Karpas-422 (cell line): ENCODE data around the gene CBX4. TPM values are rescaled to one million over a fixed set of nuclear protein-coding genes. Genes with fewer than 3 reads are reported as not detected.

Source experiments
- DNase-seq: peaks from one replicate; pipeline ENCODE4 v3.0.0-alpha.2; 2015
- H2AFZ ChIP-seq: fragments of 200-600 bp; sonication (generic); 2 replicates; pipeline ENCODE4 v1.6.1; 2014; ENCODE audit warnings: antibody characterized with exemption, low read length, mixed read lengths
- H3K27ac ChIP-seq: fragments of 200-600 bp; sonication (generic); 2 replicates; pipeline ENCODE4 v1.5.1; 2014; ENCODE audit warnings: mild to moderate bottlenecking, low read length, moderate library complexity
- H3K27me3 ChIP-seq: fragments of 200-600 bp; sonication (generic); 2 replicates; pipeline ENCODE4 v1.6.1; 2014; ENCODE audit warnings: low read length, mixed read lengths
- H3K36me3 ChIP-seq: fragments of 200-600 bp; sonication (generic); 2 replicates; pipeline ENCODE4 v1.6.1; 2014; ENCODE audit warnings: low read length, mixed read lengths; ENCODE audit not compliant: insufficient read depth
- H3K4me1 ChIP-seq: fragments of 200-600 bp; sonication (generic); 2 replicates; pipeline ENCODE4 v1.6.1; 2014; ENCODE audit warnings: mild to moderate bottlenecking, low read length, mixed read lengths
- H3K4me2 ChIP-seq: fragments of 200-600 bp; sonication (generic); 2 replicates; pipeline ENCODE4 v1.6.1; 2014; ENCODE audit warnings: low read length, low read depth, mild to moderate bottlenecking; ENCODE audit not compliant: poor library complexity, severe bottlenecking
- H3K4me3 ChIP-seq: fragments of 200-600 bp; sonication (generic); 2 replicates; pipeline ENCODE4 v1.5.1; 2014; ENCODE audit warnings: mild to moderate bottlenecking, antibody characterized with exemption, low read length, mixed read lengths
- H3K79me2 ChIP-seq: fragments of 200-600 bp; sonication (generic); 2 replicates; pipeline ENCODE4 v1.6.1; 2014; ENCODE audit warnings: mild to moderate bottlenecking, low read length, mixed read lengths
- H3K9ac ChIP-seq: fragments of 200-600 bp; sonication (generic); 2 replicates; pipeline ENCODE4 v1.6.0; 2014; ENCODE audit warnings: low read length
- H3K9me2 ChIP-seq: fragments of 200-600 bp; sonication (generic), shearing (Covaris generic); replicated peaks from 2 replicates; pipeline ENCODE4 v1.6.0; 2014; ENCODE audit warnings: mild to moderate bottlenecking, low read length, moderate library complexity; ENCODE audit not compliant: insufficient read depth
- H3K9me3 ChIP-seq: fragments of 300-700, 200-600 bp; sonication (generic); 2 replicates; pipeline ENCODE4 v1.6.1; 2014; ENCODE audit warnings: low read length, mixed read lengths
- H4K20me1 ChIP-seq: fragments of 200-600 bp; sonication (generic); 2 replicates; pipeline ENCODE4 v1.6.1; 2014; ENCODE audit warnings: mild to moderate bottlenecking, antibody characterized with exemption, low read length, low read depth; ENCODE audit not compliant: insufficient read depth
- total RNA-seq: library from RNA; depleted of rRNA; stranded (reverse); fragments of >200 nt; shearing (Covaris generic); gene quantifications from 2 replicates; pipeline ENCODE4 v1.2.3, GENCODE V29; 2014; ENCODE audit warnings: low replicate concordance; rRNA removed

CBX4 gene
- total RNA-seq, 1 experiment from 2014 or later, result 33.3 TPM

DNA sequence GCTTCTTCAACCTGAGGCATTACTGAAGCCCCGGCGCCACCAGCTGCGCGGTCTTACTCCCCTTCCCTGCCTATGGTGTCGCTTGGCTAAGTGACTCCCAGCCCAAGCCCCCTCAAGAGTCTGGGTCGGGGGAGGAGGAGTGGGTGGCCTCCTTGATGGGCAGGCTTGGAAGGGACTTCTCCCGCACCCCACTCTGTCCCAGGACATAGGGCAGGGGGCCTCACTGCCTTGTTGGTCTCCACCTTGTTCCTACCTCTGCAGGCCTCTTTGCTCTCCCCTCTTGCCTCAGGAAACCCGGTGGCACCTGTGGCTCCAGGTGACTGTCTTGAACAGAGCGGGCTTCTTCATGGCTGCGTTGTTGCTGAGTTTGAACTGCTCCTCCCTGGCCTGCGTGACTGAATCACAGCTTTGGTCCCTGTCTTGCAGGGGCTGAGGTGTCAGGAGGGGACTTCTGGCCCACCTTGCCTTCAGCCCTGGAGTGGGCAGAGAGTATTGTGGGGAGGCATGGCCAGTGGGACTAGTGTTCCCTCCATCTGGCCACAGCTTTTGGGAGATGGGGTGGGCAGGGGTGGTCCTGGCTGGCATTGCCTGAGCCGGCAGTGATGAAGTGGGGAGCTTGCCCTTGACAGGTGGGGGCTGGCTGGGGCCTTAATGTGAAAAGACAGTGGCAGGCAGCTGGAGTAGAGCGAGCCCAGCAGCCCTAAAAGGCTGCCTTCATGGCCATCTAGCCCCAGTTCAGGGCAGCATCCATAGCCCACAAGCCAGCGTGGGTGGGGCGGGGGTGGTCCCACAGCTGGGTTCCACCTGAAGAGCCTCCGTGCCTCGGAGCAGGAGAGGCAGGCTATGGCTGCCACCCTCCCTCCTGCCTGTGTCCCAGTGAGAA lies 54.0 kb downstream of the CBX4 start:
- Histone ChIP-seq H3K79me2 (no peaks in the 10 kb centered on the region), H3K4me3 (no peak overlapping the region), H4K20me1 (0 out of 2 replicates have a peak, but pooled peaks cover 3% of the 10 kb centered on the region), H3K36me3 (no peaks in the 10 kb centered on the region), H3K9me2 (no peaks in the 10 kb centered on the region), H3K4me2 (no peak overlapping the region), H3K4me1 (no peaks in the 10 kb centered on the region), H3K9ac (no peak overlapping the region), H3K27me3 (no peaks in the 10 kb centered on the region), H3K9me3 (no peaks in the 10 kb centered on the region), H2AFZ (no peak overlapping the region), H3K27ac (no peak overlapping the region)
- DNase-seq, result no peak

DNA sequence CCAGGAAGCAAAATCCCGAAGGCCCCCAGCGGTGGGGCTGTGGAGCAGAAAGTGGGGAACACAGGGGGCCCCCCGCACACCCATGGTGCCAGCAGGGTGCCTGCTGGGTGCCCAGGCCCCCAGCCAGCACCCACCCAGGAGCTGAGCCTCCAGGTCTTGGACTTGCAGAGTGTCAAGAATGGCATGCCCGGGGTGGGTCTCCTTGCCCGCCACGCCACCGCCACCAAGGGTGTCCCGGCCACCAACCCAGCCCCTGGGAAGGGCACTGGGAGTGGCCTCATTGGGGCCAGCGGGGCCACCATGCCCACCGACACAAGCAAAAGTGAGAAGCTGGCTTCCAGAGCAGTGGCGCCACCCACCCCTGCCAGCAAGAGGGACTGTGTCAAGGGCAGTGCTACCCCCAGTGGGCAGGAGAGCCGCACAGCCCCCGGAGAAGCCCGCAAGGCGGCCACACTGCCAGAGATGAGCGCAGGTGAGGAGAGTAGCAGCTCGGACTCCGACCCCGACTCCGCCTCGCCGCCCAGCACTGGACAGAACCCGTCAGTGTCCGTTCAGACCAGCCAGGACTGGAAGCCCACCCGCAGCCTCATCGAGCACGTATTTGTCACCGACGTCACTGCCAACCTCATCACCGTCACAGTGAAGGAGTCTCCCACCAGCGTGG lies 54.8 kb downstream of the CBX4 start:
- H2AFZ ChIP-seq, result no peak overlapping the region
- H3K4me2 ChIP-seq, result no peak overlapping the region
- H3K4me1 ChIP-seq, result no peaks in the 10 kb centered on the region; the same call in 1 of the 2 replicates
- H4K20me1 ChIP-seq, result peaks cover 6% of the 10 kb centered on the region; the same call in 1 of the 2 replicates
- H3K4me3 ChIP-seq, result no peak overlapping the region
- no peak overlapping the region for H3K9ac ChIP-seq
- no peaks in the 10 kb centered on the region for H3K36me3 ChIP-seq
- H3K9me2 ChIP-seq, result no peaks in the 10 kb centered on the region
- H3K27me3 ChIP-seq, result no peaks in the 10 kb centered on the region
- DNase-seq, result no peak
- no peaks in the 10 kb centered on the region for H3K79me2 ChIP-seq
- H3K27ac ChIP-seq, result no peak overlapping the region
- no peaks in the 10 kb centered on the region for H3K9me3 ChIP-seq

DNA sequence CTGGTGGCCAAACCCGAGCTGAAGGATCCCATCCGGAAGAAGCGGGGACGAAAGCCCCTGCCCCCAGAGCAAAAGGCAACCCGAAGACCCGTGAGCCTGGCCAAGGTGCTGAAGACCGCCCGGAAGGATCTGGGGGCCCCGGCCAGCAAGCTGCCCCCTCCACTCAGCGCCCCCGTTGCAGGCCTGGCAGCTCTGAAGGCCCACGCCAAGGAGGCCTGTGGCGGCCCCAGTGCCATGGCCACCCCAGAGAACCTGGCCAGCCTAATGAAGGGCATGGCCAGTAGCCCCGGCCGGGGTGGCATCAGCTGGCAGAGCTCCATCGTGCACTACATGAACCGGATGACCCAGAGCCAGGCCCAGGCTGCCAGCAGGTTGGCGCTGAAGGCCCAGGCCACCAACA lies 55.3 kb downstream of the CBX4 start:
- no peak for DNase-seq
- Histone ChIP-seq H3K36me3 (no peaks in the 10 kb centered on the region), H3K79me2 (no peaks in the 10 kb centered on the region), H3K27me3 (no peaks in the 10 kb centered on the region), H3K4me1 (peaks cover 5% of the 10 kb centered on the region), H3K9ac (no peak overlapping the region), H3K4me2 (no peak overlapping the region), H3K27ac (no peak overlapping the region), H2AFZ (no peak overlapping the region), H3K9me3 (no peaks in the 10 kb centered on the region), H4K20me1 (peaks cover 12% of the 10 kb centered on the region), H3K4me3 (no peak overlapping the region), H3K9me2 (no peaks in the 10 kb centered on the region)

Other genes with a start within 250 kb of the CBX4 start
- gene RBFOX3, start 228.4 kb downstream of the CBX4 start, total RNA-seq, result not detected in 2 replicates
- gene ENPP7, start 108.5 kb downstream of the CBX4 start, total RNA-seq, result 0.07 TPM in 1 of 2 replicates, not detected in the other
- 4.8 and 8.4 TPM in 2 replicates for gene CBX2, start 61.3 kb downstream of the CBX4 start, total RNA-seq
- gene CBX8, start 42.4 kb downstream of the CBX4 start, total RNA-seq, result 8.0 and 26.4 TPM in 2 replicates
- 0.22 and 1.9 TPM in 2 replicates for gene TBC1D16, start 196.4 kb upstream of the CBX4 start, total RNA-seq
- gene CCDC40, start 197.2 kb upstream of the CBX4 start, total RNA-seq, result not detected in 2 replicates